Liver (tissue), 3 donors: Measurements from ENCODE around the gene MYCL.

Experiments used
- FOXA2 ChIP-seq: IDR thresholded peaks from 2 replicates; pipeline ENCODE4 v1.6.1; 2016; ENCODE audit warnings: antibody characterized with exemption
- GABPA ChIP-seq, 2 donors: IDR thresholded peaks in 1 of 2; conservative IDR thresholded peaks in 1 of 2; 2 replicates each; pipeline ENCODE4 v1.6.1; 2016; ENCODE audit warnings: antibody characterized with exemption in 2 of 2, mild to moderate bottlenecking in 1 of 2, moderate library complexity in 1 of 2
- RXRA ChIP-seq, 2 donors: IDR thresholded peaks; 2 replicates each; pipeline ENCODE4 v1.6.1; 2017 to 2018; ENCODE audit warnings: antibody characterized with exemption in 2 of 2, mild to moderate bottlenecking in 1 of 2
- SP1 ChIP-seq: IDR thresholded peaks from 2 replicates; pipeline ENCODE4 v1.6.1; 2018; ENCODE audit warnings: antibody characterized with exemption, mild to moderate bottlenecking
- TF ChIP-seq, protein P1 (sequence below): IDR thresholded peaks from 2 replicates; pipeline ENCODE4 v1.6.1; 2016; ENCODE audit warnings: antibody characterized with exemption
- TF ChIP-seq, protein P2 (sequence below): fragments of 150-350 bp; IDR thresholded peaks from 2 replicates; pipeline ENCODE4 v1.5.1; 2017; ENCODE audit warnings: improper control_type of control experiment, low read depth, low read length; ENCODE audit not compliant: missing input control
- TF ChIP-seq, protein P3 (sequence below): IDR thresholded peaks from 2 replicates; pipeline ENCODE4 v1.6.1; 2016; ENCODE audit warnings: antibody characterized with exemption, mild to moderate bottlenecking
- donor health status: healthy.
- donor health status: healthy.

DNA sequence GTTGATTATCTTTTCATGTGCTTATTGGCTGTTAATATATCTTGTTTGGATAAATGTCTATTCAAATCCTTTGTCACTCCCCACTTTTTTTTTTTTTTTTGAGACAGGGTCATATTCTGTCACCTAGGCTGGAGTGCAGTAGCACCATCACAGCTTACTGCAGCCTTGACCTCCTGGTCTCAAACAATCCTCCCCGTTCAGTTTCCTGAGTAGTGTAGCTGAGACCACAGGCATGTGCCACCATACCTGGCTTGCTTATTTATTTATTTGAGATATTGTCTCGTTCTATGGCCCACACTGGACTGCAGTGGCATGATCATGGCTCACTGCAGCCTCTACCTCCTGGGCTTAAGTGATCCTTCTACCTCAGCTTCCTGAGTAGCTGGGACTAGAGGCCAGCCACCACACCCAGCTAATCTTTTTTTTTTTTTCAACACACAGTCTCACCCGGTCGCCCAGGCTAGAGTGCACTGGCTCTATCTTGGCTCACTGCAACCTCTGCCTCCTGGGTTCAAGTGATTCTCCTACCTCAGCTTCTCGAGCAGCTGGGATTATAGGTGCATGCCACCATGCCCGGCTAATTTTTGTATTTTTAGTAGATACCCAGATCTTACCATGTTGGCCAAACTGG is 13.9 kb upstream of the MYCL start:
- TF ChIP-seq, protein P1, sequence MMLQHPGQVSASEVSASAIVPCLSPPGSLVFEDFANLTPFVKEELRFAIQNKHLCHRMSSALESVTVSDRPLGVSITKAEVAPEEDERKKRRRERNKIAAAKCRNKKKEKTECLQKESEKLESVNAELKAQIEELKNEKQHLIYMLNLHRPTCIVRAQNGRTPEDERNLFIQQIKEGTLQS = no peak
- TF ChIP-seq, protein P2, sequence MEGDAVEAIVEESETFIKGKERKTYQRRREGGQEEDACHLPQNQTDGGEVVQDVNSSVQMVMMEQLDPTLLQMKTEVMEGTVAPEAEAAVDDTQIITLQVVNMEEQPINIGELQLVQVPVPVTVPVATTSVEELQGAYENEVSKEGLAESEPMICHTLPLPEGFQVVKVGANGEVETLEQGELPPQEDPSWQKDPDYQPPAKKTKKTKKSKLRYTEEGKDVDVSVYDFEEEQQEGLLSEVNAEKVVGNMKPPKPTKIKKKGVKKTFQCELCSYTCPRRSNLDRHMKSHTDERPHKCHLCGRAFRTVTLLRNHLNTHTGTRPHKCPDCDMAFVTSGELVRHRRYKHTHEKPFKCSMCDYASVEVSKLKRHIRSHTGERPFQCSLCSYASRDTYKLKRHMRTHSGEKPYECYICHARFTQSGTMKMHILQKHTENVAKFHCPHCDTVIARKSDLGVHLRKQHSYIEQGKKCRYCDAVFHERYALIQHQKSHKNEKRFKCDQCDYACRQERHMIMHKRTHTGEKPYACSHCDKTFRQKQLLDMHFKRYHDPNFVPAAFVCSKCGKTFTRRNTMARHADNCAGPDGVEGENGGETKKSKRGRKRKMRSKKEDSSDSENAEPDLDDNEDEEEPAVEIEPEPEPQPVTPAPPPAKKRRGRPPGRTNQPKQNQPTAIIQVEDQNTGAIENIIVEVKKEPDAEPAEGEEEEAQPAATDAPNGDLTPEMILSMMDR = no peak
- TF ChIP-seq SP1 (no peak), GABPA (IDR thresholded peaks at IDR 0.05 in 1 of 2, conservative IDR thresholded peaks at IDR 0.05 in 1 of 2) (no peak), FOXA2 (no peak), RXRA (IDR thresholded peaks at IDR 0.05) (no peak)
- TF ChIP-seq, protein P3, sequence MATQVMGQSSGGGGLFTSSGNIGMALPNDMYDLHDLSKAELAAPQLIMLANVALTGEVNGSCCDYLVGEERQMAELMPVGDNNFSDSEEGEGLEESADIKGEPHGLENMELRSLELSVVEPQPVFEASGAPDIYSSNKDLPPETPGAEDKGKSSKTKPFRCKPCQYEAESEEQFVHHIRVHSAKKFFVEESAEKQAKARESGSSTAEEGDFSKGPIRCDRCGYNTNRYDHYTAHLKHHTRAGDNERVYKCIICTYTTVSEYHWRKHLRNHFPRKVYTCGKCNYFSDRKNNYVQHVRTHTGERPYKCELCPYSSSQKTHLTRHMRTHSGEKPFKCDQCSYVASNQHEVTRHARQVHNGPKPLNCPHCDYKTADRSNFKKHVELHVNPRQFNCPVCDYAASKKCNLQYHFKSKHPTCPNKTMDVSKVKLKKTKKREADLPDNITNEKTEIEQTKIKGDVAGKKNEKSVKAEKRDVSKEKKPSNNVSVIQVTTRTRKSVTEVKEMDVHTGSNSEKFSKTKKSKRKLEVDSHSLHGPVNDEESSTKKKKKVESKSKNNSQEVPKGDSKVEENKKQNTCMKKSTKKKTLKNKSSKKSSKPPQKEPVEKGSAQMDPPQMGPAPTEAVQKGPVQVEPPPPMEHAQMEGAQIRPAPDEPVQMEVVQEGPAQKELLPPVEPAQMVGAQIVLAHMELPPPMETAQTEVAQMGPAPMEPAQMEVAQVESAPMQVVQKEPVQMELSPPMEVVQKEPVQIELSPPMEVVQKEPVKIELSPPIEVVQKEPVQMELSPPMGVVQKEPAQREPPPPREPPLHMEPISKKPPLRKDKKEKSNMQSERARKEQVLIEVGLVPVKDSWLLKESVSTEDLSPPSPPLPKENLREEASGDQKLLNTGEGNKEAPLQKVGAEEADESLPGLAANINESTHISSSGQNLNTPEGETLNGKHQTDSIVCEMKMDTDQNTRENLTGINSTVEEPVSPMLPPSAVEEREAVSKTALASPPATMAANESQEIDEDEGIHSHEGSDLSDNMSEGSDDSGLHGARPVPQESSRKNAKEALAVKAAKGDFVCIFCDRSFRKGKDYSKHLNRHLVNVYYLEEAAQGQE = no peak
